ENCODE measurements around the gene KRTAP4-7. TPM values are rescaled to one million over a fixed set of nuclear protein-coding genes. Genes with fewer than 3 reads are reported as not detected.
"Not testable (repeated sequence)": the region's sequence is repeated elsewhere in the genome, so short reads cannot be mapped to it uniquely, and the experiment has no call there.

Gene KRTAP4-7
- total RNA-seq, 1 donor from 2014 or later, result not detected

- intact Hi-C loops (cut with micrococcal nuclease), result not testable (repeated sequence)
These were observed 24.9 kb downstream of the KRTAP4-7 start for GRCh38 chr17:41108728-41109386.

- intact Hi-C loops (cut with micrococcal nuclease), result no loop called here
These were observed 27.4 kb downstream of the KRTAP4-7 start for GRCh38 chr17:41111151-41111885.

GRCh38 chr17:41116297-41116696, 32.3 kb downstream of the KRTAP4-7 start:
- intact Hi-C loops (cut with micrococcal nuclease), result no loop called here

GRCh38 chr17:41117846-41118386, 34.0 kb downstream of the KRTAP4-7 start, which contains the start of gene KRTAP4-11:
TSS of gene KRTAP4-11 (minus strand) at chr17:41118373. CDS start at chr17:41118315, 58 bp downstream.
- intact Hi-C loops (cut with micrococcal nuclease), result not testable (repeated sequence)

GRCh38 chr17:41118721-41119120, 34.8 kb downstream of the KRTAP4-7 start:
- intact Hi-C loops (cut with micrococcal nuclease), result no loop called here

- intact Hi-C loops (cut with micrococcal nuclease), result not testable (repeated sequence)
These were observed 36.0 kb downstream of the KRTAP4-7 start for GRCh38 chr17:41119696-41120690.

- intact Hi-C loops (cut with micrococcal nuclease), result no loop called here
These were observed 37.8 kb downstream of the KRTAP4-7 start for GRCh38 chr17:41121742-41122141.

- intact Hi-C loops (cut with micrococcal nuclease), result not testable (repeated sequence)
These were observed 39.5 kb downstream of the KRTAP4-7 start for GRCh38 chr17:41123292-41123990.

GRCh38 chr17:41123991-41124371, 40.0 kb downstream of the KRTAP4-7 start, which contains the start of gene KRTAP4-12:
TSS of gene KRTAP4-12 (minus strand) at chr17:41124182. CDS start at chr17:41124122, 60 bp downstream.
- intact Hi-C loops (cut with micrococcal nuclease), result not testable (repeated sequence)

- intact Hi-C loops (cut with micrococcal nuclease), result no loop called here
These were observed 41.1 kb downstream of the KRTAP4-7 start for GRCh38 chr17:41125064-41125463.

- intact Hi-C loops (cut with micrococcal nuclease), result no loop called here
These were observed 42.5 kb downstream of the KRTAP4-7 start for GRCh38 chr17:41126412-41126811.

GRCh38 chr17:41127371-41127770, 43.4 kb downstream of the KRTAP4-7 start:
- intact Hi-C loops (cut with micrococcal nuclease), result no loop called here

GRCh38 chr17:41131979-41132378, 48.0 kb downstream of the KRTAP4-7 start:
- intact Hi-C loops (cut with micrococcal nuclease), result no loop called here

- intact Hi-C loops (cut with micrococcal nuclease), result no loop called here
These were observed 50.2 kb downstream of the KRTAP4-7 start for GRCh38 chr17:41133880-41134735.

Other genes with a start within 250 kb of the KRTAP4-7 start
- not detected in 2 replicates for gene KRT12, start 216.9 kb upstream of the KRTAP4-7 start, total RNA-seq
- gene KRT20, start 198.9 kb upstream of the KRTAP4-7 start, total RNA-seq, result not detected in 2 replicates
- not detected in 2 replicates for gene KRT23, start 146.5 kb upstream of the KRTAP4-7 start, total RNA-seq
- not detected in 2 replicates for gene KRT39, start 117.2 kb upstream of the KRTAP4-7 start, total RNA-seq
- gene KRT40, start 99.8 kb upstream of the KRTAP4-7 start, total RNA-seq, result not detected in 2 replicates
- gene KRTAP3-3, start 90.0 kb upstream of the KRTAP4-7 start, total RNA-seq, result not detected in 2 replicates
- gene KRTAP3-2, start 84.2 kb upstream of the KRTAP4-7 start, total RNA-seq, result not detected in 2 replicates
- not detected in 2 replicates for gene KRTAP3-1, start 75.0 kb upstream of the KRTAP4-7 start, total RNA-seq
- not detected in 2 replicates for gene KRTAP1-5, start 56.9 kb upstream of the KRTAP4-7 start, total RNA-seq
- gene KRTAP1-4, start 54.0 kb upstream of the KRTAP4-7 start, total RNA-seq, result not detected in 2 replicates
- gene KRTAP1-3, start 49.3 kb upstream of the KRTAP4-7 start, total RNA-seq, result not detected in 2 replicates
- gene KRTAP1-1, start 42.7 kb upstream of the KRTAP4-7 start, total RNA-seq, result not detected in 2 replicates
- not detected in 2 replicates for gene KRTAP2-1, start 36.8 kb upstream of the KRTAP4-7 start, total RNA-seq
- not detected in 2 replicates for gene KRTAP2-2, start 28.9 kb upstream of the KRTAP4-7 start, total RNA-seq
- gene KRTAP2-3, start 24.0 kb upstream of the KRTAP4-7 start, total RNA-seq, result not detected in 2 replicates
- not detected in 2 replicates for gene KRTAP2-4, start 18.3 kb upstream of the KRTAP4-7 start, total RNA-seq
- gene KRTAP4-8, start 14.0 kb downstream of the KRTAP4-7 start, total RNA-seq, result not detected in 2 replicates
- not detected in 2 replicates for gene KRTAP4-16, start 18.1 kb downstream of the KRTAP4-7 start, total RNA-seq
- gene KRTAP4-9, start 21.2 kb downstream of the KRTAP4-7 start, total RNA-seq, result not detected in 2 replicates
- not detected in 2 replicates for gene KRTAP4-11, start 34.2 kb downstream of the KRTAP4-7 start, total RNA-seq
- not detected in 2 replicates for gene KRTAP4-12, start 40.0 kb downstream of the KRTAP4-7 start, total RNA-seq
- gene KRTAP4-6, start 56.4 kb downstream of the KRTAP4-7 start, total RNA-seq, result not detected in 2 replicates
- gene KRTAP4-5, start 65.7 kb downstream of the KRTAP4-7 start, total RNA-seq, result not detected in 2 replicates
- gene KRTAP4-4, start 76.6 kb downstream of the KRTAP4-7 start, total RNA-seq, result not detected in 2 replicates
- not detected in 2 replicates for gene KRTAP4-3, start 84.1 kb downstream of the KRTAP4-7 start, total RNA-seq
- gene KRTAP4-2, start 94.1 kb downstream of the KRTAP4-7 start, total RNA-seq, result not detected in 2 replicates
- gene KRTAP4-1, start 100.8 kb downstream of the KRTAP4-7 start, total RNA-seq, result not detected in 2 replicates
- not detected in 2 replicates for gene KRTAP9-1, start 105.7 kb downstream of the KRTAP4-7 start, total RNA-seq
- not detected in 2 replicates for gene KRTAP9-2, start 142.5 kb downstream of the KRTAP4-7 start, total RNA-seq
- not detected in 2 replicates for gene KRTAP9-3, start 148.3 kb downstream of the KRTAP4-7 start, total RNA-seq
- gene KRTAP9-8, start 153.8 kb downstream of the KRTAP4-7 start, total RNA-seq, result not detected in 2 replicates
- not detected in 2 replicates for gene KRTAP9-4, start 165.5 kb downstream of the KRTAP4-7 start, total RNA-seq
- gene KRTAP9-9, start 171.2 kb downstream of the KRTAP4-7 start, total RNA-seq, result not detected in 2 replicates
- gene KRTAP9-6, start 181.2 kb downstream of the KRTAP4-7 start, total RNA-seq, result not detected in 2 replicates
- not detected in 2 replicates for gene KRTAP9-7, start 191.5 kb downstream of the KRTAP4-7 start, total RNA-seq
- gene KRTAP29-1, start 218.7 kb downstream of the KRTAP4-7 start, total RNA-seq, result not detected in 2 replicates
- not detected in 2 replicates for gene KRTAP16-1, start 225.2 kb downstream of the KRTAP4-7 start, total RNA-seq
- gene KRTAP17-1, start 231.6 kb downstream of the KRTAP4-7 start, total RNA-seq, result not detected in 2 replicates